WTC11 (cell line): Measurements from ENCODE around the gene BLOC1S4. TPM values are rescaled to one million over a fixed set of nuclear protein-coding genes. Genes with fewer than 3 reads are reported as not detected.

Source experiments
- ATAC-seq: fragments of 200-7000 bp; cut with Tn5 transposase; 2 replicates; pipeline ENCODE4 v1.10.0; 2021; ENCODE audit warnings: mild to moderate bottlenecking, moderate library complexity
- CTCF ChIA-PET: fragments of 300-600 bp; sonication (Branson Sonifier 250); formaldehyde crosslinking; loops from one replicate; lab custom pipeline; 2021; ENCODE audit warnings: antibody characterized with exemption; lab: Charles Lee
- POLR2A ChIA-PET: fragments of 350-600 bp; sonication (Branson Sonifier 250); formaldehyde crosslinking; loops from one replicate; lab custom pipeline; 2021; ENCODE audit warnings: antibody characterized with exemption; lab: Charles Lee
- DNase-seq: peaks from one replicate; pipeline ENCODE4 v3.0.0; 2021; ENCODE audit warnings: low spot score
- H3K27ac Mint-ChIP-seq: 2 replicates; pipeline ENCODE4 v1.8.0; 2021; ENCODE audit warnings: mixed read lengths
- H3K27me3 Mint-ChIP-seq: 2 replicates; pipeline ENCODE4 v1.8.0; 2021; ENCODE audit warnings: low read depth, mild to moderate bottlenecking, moderate library complexity, mixed read lengths
- H3K36me3 Mint-ChIP-seq: 2 replicates; pipeline ENCODE4 v1.8.0; 2021; ENCODE audit warnings: mixed read lengths
- H3K4me1 Mint-ChIP-seq: 2 replicates; pipeline ENCODE4 v1.8.0; 2022; ENCODE audit warnings: mixed read lengths
- H3K4me3 Mint-ChIP-seq: 2 replicates; pipeline ENCODE4 v1.8.0; 2021; ENCODE audit warnings: mild to moderate bottlenecking, moderate library complexity, mixed read lengths
- H3K9me3 Mint-ChIP-seq: 2 replicates; pipeline ENCODE4 v1.8.0; 2021; ENCODE audit warnings: mixed read lengths
- ATF1 ChIP-seq: sonication (generic); formaldehyde crosslinking; IDR thresholded peaks from 2 replicates; pipeline ENCODE4 v1.8.1; 2023; ENCODE audit warnings: mild to moderate bottlenecking, moderate library complexity, missing genetic modification reagents
- CREB1 ChIP-seq: sonication (generic); formaldehyde crosslinking; IDR thresholded peaks from 2 replicates; pipeline ENCODE4 v1.8.0; 2023; ENCODE audit warnings: mild to moderate bottlenecking, missing genetic modification reagents
- FOXK1 ChIP-seq: sonication (generic); formaldehyde crosslinking; IDR thresholded peaks from 2 replicates; pipeline ENCODE4 v1.8.0; 2022; ENCODE audit warnings: mild to moderate bottlenecking, moderate library complexity, missing genetic modification reagents
- GRHL2 ChIP-seq: fragments of 250-450 bp; sonication (Bioruptor Pico); IDR thresholded peaks from 2 replicates; pipeline ENCODE4 v1.8.0; 2022; ENCODE audit warnings: mild to moderate bottlenecking, moderate library complexity; ENCODE audit not compliant: insufficient replicate concordance, severe bottlenecking
- IRF2 ChIP-seq: sonication (generic); formaldehyde crosslinking; IDR thresholded peaks from 2 replicates; pipeline ENCODE4 v1.8.0; 2022; ENCODE audit warnings: low read depth, missing genetic modification reagents, borderline replicate concordance
- JAZF1 ChIP-seq: fragments of 250-450 bp; sonication (Bioruptor Pico); IDR thresholded peaks from 2 replicates; pipeline ENCODE4 v1.9.0; 2021; ENCODE audit warnings: moderate library complexity, mild to moderate bottlenecking, inconsistent platforms
- JUN ChIP-seq: sonication (generic); formaldehyde crosslinking; IDR thresholded peaks from 2 replicates; pipeline ENCODE4 v1.8.0; 2023; ENCODE audit warnings: mild to moderate bottlenecking, missing genetic modification reagents
- MYBL2 ChIP-seq: sonication (generic); formaldehyde crosslinking; IDR thresholded peaks from 2 replicates; pipeline ENCODE4 v1.8.1; 2023; ENCODE audit warnings: mild to moderate bottlenecking, moderate library complexity, missing genetic modification reagents
- NR2C2 ChIP-seq: sonication (generic); formaldehyde crosslinking; IDR thresholded peaks from 2 replicates; pipeline ENCODE4 v1.8.0; 2022; ENCODE audit warnings: mild to moderate bottlenecking, missing genetic modification reagents
- PRRX2 ChIP-seq: fragments of 250-450 bp; sonication (Bioruptor Pico); IDR thresholded peaks from 2 replicates; pipeline ENCODE4 v1.8.0; 2021; ENCODE audit warnings: mild to moderate bottlenecking
- SMAD3 ChIP-seq: sonication (generic); formaldehyde crosslinking; IDR thresholded peaks from 2 replicates; pipeline ENCODE4 v1.8.0; 2022; ENCODE audit warnings: missing genetic modification reagents, mild to moderate bottlenecking, borderline replicate concordance
- TCF7 ChIP-seq: sonication (generic); formaldehyde crosslinking; IDR thresholded peaks from 2 replicates; pipeline ENCODE4 v1.8.0; 2022; ENCODE audit warnings: mild to moderate bottlenecking, low read depth, missing genetic modification reagents, moderate library complexity
- TP53 ChIP-seq: sonication (generic); formaldehyde crosslinking; IDR thresholded peaks from 2 replicates; pipeline ENCODE4 v1.8.1; 2023; ENCODE audit warnings: mild to moderate bottlenecking, missing genetic modification reagents
- ZBTB21 ChIP-seq: sonication (generic); formaldehyde crosslinking; IDR thresholded peaks from 2 replicates; pipeline ENCODE4 v1.8.1; 2023; ENCODE audit warnings: mild to moderate bottlenecking, missing genetic modification reagents, borderline replicate concordance
- ZNF138 ChIP-seq: sonication (generic); formaldehyde crosslinking; conservative IDR thresholded peaks from 2 replicates; pipeline ENCODE4 v1.8.1; 2022; ENCODE audit warnings: mild to moderate bottlenecking, moderate library complexity, missing genetic modification reagents
- ZNF317 ChIP-seq: sonication (generic); formaldehyde crosslinking; IDR thresholded peaks from 2 replicates; pipeline ENCODE4 v1.8.1; 2023; ENCODE audit warnings: low read depth, mild to moderate bottlenecking, moderate library complexity, missing genetic modification reagents, borderline replicate concordance
- ZNF416 ChIP-seq: fragments of 250-450 bp; sonication (Bioruptor Pico); IDR thresholded peaks from 2 replicates; pipeline ENCODE4 v1.9.0; 2021; ENCODE audit warnings: mild to moderate bottlenecking, inconsistent platforms
- ZNF423 ChIP-seq: fragments of 250-450 bp; sonication (Bioruptor Pico); IDR thresholded peaks from 2 replicates; pipeline ENCODE4 v2.1.2; 2022; ENCODE audit warnings: mild to moderate bottlenecking, moderate library complexity
- total RNA-seq: library from RNA; stranded (reverse); gene quantifications from 3 replicates; pipeline ENCODE4 v1.2.3, GENCODE V29; 2021
- TF ChIP-seq, protein P1 (sequence below): fragments of 250-450 bp; sonication (Bioruptor Pico); IDR thresholded peaks from 2 replicates; pipeline ENCODE4 v1.9.0; 2021; ENCODE audit warnings: mild to moderate bottlenecking
- TF ChIP-seq, protein P2 (sequence below): sonication (generic); formaldehyde crosslinking; IDR thresholded peaks from 2 replicates; pipeline ENCODE4 v1.8.1; 2022; ENCODE audit warnings: low read depth, missing genetic modification reagents, borderline replicate concordance
- TF ChIP-seq, protein P3 (sequence below): fragments of 250-450 bp; sonication (Bioruptor Pico); IDR thresholded peaks from 2 replicates; pipeline ENCODE4 v1.9.0; 2021; ENCODE audit warnings: moderate library complexity, mild to moderate bottlenecking, inconsistent platforms, borderline replicate concordance
- TF ChIP-seq, protein P4 (sequence below): sonication (generic); formaldehyde crosslinking; IDR thresholded peaks from 2 replicates; pipeline ENCODE4 v1.8.0; 2023; ENCODE audit warnings: mild to moderate bottlenecking, missing genetic modification reagents
- TF ChIP-seq, protein P5 (sequence below): sonication (generic); formaldehyde crosslinking; IDR thresholded peaks from 2 replicates; pipeline ENCODE4 v1.8.0; 2022; ENCODE audit warnings: mild to moderate bottlenecking, missing genetic modification reagents
- TF ChIP-seq, protein P6 (sequence below): sonication (generic); formaldehyde crosslinking; IDR thresholded peaks from 2 replicates; pipeline ENCODE4 v1.8.1; 2022; ENCODE audit warnings: low read depth, mild to moderate bottlenecking, moderate library complexity, missing genetic modification reagents, borderline replicate concordance
- TF ChIP-seq, protein P7 (sequence below): sonication (generic); formaldehyde crosslinking; IDR thresholded peaks from 2 replicates; pipeline ENCODE4 v1.8.0; 2022; ENCODE audit warnings: mild to moderate bottlenecking, missing genetic modification reagents

Gene BLOC1S4
- total RNA-seq, 1 experiment from 2014 or later = 21.4 TPM

DNA sequence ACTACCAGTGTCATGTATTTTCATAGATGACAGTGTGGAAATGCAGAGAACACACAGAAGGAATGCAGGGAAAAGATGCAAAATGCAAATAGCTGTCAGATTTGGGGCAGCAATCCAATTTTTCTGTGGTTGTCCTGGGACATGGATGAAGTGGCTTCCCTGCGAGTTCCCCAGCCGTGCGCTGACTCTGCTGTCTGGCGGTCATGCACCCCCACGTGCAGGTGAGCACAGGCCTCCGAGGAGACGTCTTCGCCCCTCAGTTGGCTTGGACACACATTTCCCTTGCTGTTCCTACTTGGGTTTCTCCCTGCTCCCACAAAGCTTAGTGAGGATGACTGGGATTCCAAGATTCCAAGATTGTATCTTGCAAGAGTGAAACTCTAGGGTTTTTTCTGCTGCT, 24.4 kb downstream of the BLOC1S4 start:
- Mint-ChIP-seq H3K4me3 (no peak overlapping the region), H3K4me1 (no peaks in the 10 kb centered on the region), H3K9me3 (peaks cover 11% of the 10 kb centered on the region), H3K27me3 (no peaks in the 10 kb centered on the region), H3K27ac (no peak overlapping the region), H3K36me3 (no peaks in the 10 kb centered on the region)
- POLR2A ChIA-PET = no interaction called here
- ATAC-seq = no peak
- CTCF ChIA-PET = no interaction called here
- TF ChIP-seq, protein P1, sequence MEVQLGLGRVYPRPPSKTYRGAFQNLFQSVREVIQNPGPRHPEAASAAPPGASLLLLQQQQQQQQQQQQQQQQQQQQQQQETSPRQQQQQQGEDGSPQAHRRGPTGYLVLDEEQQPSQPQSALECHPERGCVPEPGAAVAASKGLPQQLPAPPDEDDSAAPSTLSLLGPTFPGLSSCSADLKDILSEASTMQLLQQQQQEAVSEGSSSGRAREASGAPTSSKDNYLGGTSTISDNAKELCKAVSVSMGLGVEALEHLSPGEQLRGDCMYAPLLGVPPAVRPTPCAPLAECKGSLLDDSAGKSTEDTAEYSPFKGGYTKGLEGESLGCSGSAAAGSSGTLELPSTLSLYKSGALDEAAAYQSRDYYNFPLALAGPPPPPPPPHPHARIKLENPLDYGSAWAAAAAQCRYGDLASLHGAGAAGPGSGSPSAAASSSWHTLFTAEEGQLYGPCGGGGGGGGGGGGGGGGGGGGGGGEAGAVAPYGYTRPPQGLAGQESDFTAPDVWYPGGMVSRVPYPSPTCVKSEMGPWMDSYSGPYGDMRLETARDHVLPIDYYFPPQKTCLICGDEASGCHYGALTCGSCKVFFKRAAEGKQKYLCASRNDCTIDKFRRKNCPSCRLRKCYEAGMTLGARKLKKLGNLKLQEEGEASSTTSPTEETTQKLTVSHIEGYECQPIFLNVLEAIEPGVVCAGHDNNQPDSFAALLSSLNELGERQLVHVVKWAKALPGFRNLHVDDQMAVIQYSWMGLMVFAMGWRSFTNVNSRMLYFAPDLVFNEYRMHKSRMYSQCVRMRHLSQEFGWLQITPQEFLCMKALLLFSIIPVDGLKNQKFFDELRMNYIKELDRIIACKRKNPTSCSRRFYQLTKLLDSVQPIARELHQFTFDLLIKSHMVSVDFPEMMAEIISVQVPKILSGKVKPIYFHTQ (CRISPR knock-in tag) = no peak
- TF ChIP-seq ZNF423 (CRISPR knock-in tag) (no peak), TCF7 (CRISPR knock-in tag) (no peak), JAZF1 (CRISPR knock-in tag) (no peak), ATF1 (no peak), NR2C2 (no peak), JUN (no peak), TP53 (CRISPR knock-in tag) (no peak), MYBL2 (CRISPR knock-in tag) (no peak), FOXK1 (CRISPR knock-in tag) (no peak), ZNF416 (CRISPR knock-in tag) (no peak), ZNF317 (CRISPR knock-in tag) (no peak), ZNF138 (CRISPR knock-in tag) (no peak), ZBTB21 (CRISPR knock-in tag) (no peak), IRF2 (CRISPR knock-in tag) (no peak), CREB1 (CRISPR knock-in tag) (no peak)
- TF ChIP-seq, protein P2, sequence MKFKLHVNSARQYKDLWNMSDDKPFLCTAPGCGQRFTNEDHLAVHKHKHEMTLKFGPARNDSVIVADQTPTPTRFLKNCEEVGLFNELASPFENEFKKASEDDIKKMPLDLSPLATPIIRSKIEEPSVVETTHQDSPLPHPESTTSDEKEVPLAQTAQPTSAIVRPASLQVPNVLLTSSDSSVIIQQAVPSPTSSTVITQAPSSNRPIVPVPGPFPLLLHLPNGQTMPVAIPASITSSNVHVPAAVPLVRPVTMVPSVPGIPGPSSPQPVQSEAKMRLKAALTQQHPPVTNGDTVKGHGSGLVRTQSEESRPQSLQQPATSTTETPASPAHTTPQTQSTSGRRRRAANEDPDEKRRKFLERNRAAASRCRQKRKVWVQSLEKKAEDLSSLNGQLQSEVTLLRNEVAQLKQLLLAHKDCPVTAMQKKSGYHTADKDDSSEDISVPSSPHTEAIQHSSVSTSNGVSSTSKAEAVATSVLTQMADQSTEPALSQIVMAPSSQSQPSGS (CRISPR knock-in tag) = no peak
- TF ChIP-seq, protein P3, sequence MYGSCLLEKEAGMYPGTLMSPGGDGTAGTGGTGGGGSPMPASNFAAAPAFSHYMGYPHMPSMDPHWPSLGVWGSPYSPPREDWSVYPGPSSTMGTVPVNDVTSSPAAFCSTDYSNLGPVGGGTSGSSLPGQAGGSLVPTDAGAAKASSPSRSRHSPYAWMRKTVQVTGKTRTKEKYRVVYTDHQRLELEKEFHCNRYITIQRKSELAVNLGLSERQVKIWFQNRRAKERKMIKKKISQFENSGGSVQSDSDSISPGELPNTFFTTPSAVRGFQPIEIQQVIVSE (CRISPR knock-in tag) = no peak
- DNase-seq = no peak

DNA sequence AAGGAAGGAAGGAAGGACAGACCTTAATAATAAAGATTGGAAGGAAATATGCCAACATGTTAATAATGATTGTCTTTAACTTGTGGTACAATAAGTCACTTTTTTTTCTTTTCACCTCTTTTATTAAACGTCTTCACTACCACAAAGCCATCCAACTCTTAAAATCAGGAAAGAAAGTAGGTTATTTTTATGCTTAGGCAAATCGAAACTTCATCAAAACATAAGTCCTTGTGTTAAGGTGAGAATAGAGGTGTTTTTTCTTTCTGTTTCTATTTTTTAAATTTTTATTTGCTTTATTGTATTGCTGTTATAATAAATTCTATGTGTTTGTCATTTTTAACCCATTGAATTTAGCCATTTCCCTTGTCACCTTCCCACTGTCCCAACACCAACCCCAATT, 26.5 kb downstream of the BLOC1S4 start:
- DNase-seq (no peak), ATAC-seq (no peak)
- Mint-ChIP-seq H3K4me1 (no peaks in the 10 kb centered on the region), H3K4me3 (no peak overlapping the region), H3K27ac (no peak overlapping the region), H3K9me3 (peaks cover 11% of the 10 kb centered on the region), H3K27me3 (no peaks in the 10 kb centered on the region), H3K36me3 (no peaks in the 10 kb centered on the region)
- POLR2A ChIA-PET = no interaction called here
- CTCF ChIA-PET = no interaction called here
- TF ChIP-seq, protein P4, sequence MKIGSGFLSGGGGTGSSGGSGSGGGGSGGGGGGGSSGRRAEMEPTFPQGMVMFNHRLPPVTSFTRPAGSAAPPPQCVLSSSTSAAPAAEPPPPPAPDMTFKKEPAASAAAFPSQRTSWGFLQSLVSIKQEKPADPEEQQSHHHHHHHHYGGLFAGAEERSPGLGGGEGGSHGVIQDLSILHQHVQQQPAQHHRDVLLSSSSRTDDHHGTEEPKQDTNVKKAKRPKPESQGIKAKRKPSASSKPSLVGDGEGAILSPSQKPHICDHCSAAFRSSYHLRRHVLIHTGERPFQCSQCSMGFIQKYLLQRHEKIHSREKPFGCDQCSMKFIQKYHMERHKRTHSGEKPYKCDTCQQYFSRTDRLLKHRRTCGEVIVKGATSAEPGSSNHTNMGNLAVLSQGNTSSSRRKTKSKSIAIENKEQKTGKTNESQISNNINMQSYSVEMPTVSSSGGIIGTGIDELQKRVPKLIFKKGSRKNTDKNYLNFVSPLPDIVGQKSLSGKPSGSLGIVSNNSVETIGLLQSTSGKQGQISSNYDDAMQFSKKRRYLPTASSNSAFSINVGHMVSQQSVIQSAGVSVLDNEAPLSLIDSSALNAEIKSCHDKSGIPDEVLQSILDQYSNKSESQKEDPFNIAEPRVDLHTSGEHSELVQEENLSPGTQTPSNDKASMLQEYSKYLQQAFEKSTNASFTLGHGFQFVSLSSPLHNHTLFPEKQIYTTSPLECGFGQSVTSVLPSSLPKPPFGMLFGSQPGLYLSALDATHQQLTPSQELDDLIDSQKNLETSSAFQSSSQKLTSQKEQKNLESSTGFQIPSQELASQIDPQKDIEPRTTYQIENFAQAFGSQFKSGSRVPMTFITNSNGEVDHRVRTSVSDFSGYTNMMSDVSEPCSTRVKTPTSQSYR (CRISPR knock-in tag) = no peak
- TF ChIP-seq, protein P5, sequence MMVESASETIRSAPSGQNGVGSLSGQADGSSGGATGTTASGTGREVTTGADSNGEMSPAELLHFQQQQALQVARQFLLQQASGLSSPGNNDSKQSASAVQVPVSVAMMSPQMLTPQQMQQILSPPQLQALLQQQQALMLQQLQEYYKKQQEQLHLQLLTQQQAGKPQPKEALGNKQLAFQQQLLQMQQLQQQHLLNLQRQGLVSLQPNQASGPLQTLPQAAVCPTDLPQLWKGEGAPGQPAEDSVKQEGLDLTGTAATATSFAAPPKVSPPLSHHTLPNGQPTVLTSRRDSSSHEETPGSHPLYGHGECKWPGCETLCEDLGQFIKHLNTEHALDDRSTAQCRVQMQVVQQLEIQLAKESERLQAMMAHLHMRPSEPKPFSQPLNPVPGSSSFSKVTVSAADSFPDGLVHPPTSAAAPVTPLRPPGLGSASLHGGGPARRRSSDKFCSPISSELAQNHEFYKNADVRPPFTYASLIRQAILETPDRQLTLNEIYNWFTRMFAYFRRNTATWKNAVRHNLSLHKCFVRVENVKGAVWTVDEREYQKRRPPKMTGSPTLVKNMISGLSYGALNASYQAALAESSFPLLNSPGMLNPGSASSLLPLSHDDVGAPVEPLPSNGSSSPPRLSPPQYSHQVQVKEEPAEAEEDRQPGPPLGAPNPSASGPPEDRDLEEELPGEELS (CRISPR knock-in tag) = no peak
- TF ChIP-seq JUN = no peak
- TF ChIP-seq, protein P6, sequence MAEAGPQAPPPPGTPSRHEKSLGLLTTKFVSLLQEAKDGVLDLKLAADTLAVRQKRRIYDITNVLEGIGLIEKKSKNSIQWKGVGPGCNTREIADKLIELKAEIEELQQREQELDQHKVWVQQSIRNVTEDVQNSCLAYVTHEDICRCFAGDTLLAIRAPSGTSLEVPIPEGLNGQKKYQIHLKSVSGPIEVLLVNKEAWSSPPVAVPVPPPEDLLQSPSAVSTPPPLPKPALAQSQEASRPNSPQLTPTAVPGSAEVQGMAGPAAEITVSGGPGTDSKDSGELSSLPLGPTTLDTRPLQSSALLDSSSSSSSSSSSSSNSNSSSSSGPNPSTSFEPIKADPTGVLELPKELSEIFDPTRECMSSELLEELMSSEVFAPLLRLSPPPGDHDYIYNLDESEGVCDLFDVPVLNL (CRISPR knock-in tag) = no peak
- TF ChIP-seq SMAD3 (CRISPR knock-in tag) = no peak
- TF ChIP-seq ZNF317 (CRISPR knock-in tag) = no peak
- TF ChIP-seq PRRX2 (CRISPR knock-in tag) = no peak
- TF ChIP-seq, protein P7, sequence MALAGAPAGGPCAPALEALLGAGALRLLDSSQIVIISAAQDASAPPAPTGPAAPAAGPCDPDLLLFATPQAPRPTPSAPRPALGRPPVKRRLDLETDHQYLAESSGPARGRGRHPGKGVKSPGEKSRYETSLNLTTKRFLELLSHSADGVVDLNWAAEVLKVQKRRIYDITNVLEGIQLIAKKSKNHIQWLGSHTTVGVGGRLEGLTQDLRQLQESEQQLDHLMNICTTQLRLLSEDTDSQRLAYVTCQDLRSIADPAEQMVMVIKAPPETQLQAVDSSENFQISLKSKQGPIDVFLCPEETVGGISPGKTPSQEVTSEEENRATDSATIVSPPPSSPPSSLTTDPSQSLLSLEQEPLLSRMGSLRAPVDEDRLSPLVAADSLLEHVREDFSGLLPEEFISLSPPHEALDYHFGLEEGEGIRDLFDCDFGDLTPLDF (CRISPR knock-in tag) = no peak
- TF ChIP-seq GRHL2 (CRISPR knock-in tag) = no peak
